ENCODE measurements around the gene ABHD8. TPM values are rescaled to one million over a fixed set of nuclear protein-coding genes. Genes with fewer than 3 reads are reported as not detected.

The ABHD8 gene
- total and polyA plus RNA-seq, 2 of the 4 experiments (the other 2 are of a cell fraction) = 3.9 to 10.2 TPM

GRCh38 chr19:17256130-17256529 is 47.1 kb downstream of the ABHD8 start:
- ATAC-seq (ENCODE audit: low read depth) (no peak), DNase-seq (no peak)
- Histone ChIP-seq H3K4me1 (ENCODE audit: control insufficient read depth, insufficient read depth, low read length) (no peaks in the 10 kb centered on the region), H2AFZ (replicated peaks; ENCODE audit: low read length, poor library complexity) (no peak overlapping the region), H4K20me1 (ENCODE audit: insufficient read depth, low read length) (0 out of 2 replicates have a peak, but pooled peaks cover 4% of the 10 kb centered on the region), H3K18ac (ENCODE audit: low read depth, low read length) (no peak overlapping the region), H4K5ac (ENCODE audit: low read depth, low read length) (no peak overlapping the region), H3K56ac (ENCODE audit: extremely low read depth, insufficient read depth, low read length) (no peak overlapping the region), H3K79me1 (ENCODE audit: low read depth in 1 of 2, low read length in 2 of 2) (no peaks in the 10 kb centered on the region; a peak in 1 of 4 replicates), H3K9me1 (ENCODE audit: insufficient read depth, low read length) (peaks cover 4% of the 10 kb centered on the region), H3K9ac (ENCODE audit: low read depth, low read length) (no peak overlapping the region), H3K4ac (ENCODE audit: low read depth, low read length) (no peak overlapping the region), H3K9me3 (ENCODE audit: control insufficient read depth, insufficient read depth, low read length) (peaks cover 10% of the 10 kb centered on the region), H2BK120ac (ENCODE audit: low read depth, low read length) (no peak overlapping the region), H3K23ac (ENCODE audit: low read depth, low read length) (no peak overlapping the region), H2AK5ac (ENCODE audit: low read depth, low read length) (no peak overlapping the region), H3K4me3 (ENCODE audit: insufficient read depth, low read depth, low read length) (no peak overlapping the region), H4K8ac (ENCODE audit: low read depth in 2 of 2, low read length in 2 of 2) (no peak overlapping the region), H2AK9ac (replicated peaks; ENCODE audit: low read depth, low read length, poor library complexity) (no peak overlapping the region), H3K4me2 (ENCODE audit: low read depth, low read length) (no peak overlapping the region), H3K14ac (replicated peaks; ENCODE audit: low read depth, low read length) (no peak overlapping the region), H3K27ac (ENCODE audit: insufficient read depth, low read length) (no peak overlapping the region), H2BK5ac (ENCODE audit: low read depth, low read length, poor library complexity, severe bottlenecking) (no peak overlapping the region), H2BK15ac (ENCODE audit: low read depth, low read length) (no peak overlapping the region), H3K27me3 (ENCODE audit: control insufficient read depth, insufficient read depth, low read length) (no peaks in the 10 kb centered on the region; the same call in 1 of the 2 replicates), H2BK20ac (ENCODE audit: low read depth, low read length) (no peak overlapping the region), H4K91ac (ENCODE audit: insufficient read depth, low read depth, low read length) (no peak overlapping the region), H3K36me3 (ENCODE audit: control insufficient read depth, insufficient read depth, low read length) (no peaks in the 10 kb centered on the region)
- ChIA-PET CTCF (interaction anchor here (0.5 kb wide), 1 partner anchor 106 kb away, joined by 5 read pairs; no protein-coding TSS in a partner anchor), POLR2A (ENCODE audit: unreplicated experiment) (no interaction called here)
- intact Hi-C loops (cut with micrococcal nuclease) (no loop called here), in situ Hi-C loops (cut with MboI; ENCODE audit: low sequenced_read_pairs) (no loop called here), dilution Hi-C loops (cut with HindIII; ENCODE audit: low sequenced_read_pairs, unreplicated experiment) (no loop called here)
- WGBS, 2 experiments (ENCODE audit: extremely low coverage in 2 of 2, insufficient read length in 1 of 2) = 69% methylated on average over 3 of the region's 3 CpGs; no CpG with 5 or more reads in 1 of the 2 experiments
- TF ChIP-seq FOS (IDR thresholded peaks at IDR 0.05; ENCODE audit: low read depth, low read length) = no peak
- no peak for TF ChIP-seq CEBPB (IDR thresholded peaks at IDR 0.05; ENCODE audit: low read depth, low read length)
- TF ChIP-seq MXI1 (IDR thresholded peaks at IDR 0.05; ENCODE audit: borderline replicate concordance, low read depth, low read length) = no peak
- TF ChIP-seq CHD1 (IDR thresholded peaks at IDR 0.05; ENCODE audit: low read depth, low read length) = no peak
- no peak for TF ChIP-seq SMC3 (IDR thresholded peaks at IDR 0.05; ENCODE audit: low read depth, low read length)
- TF ChIP-seq, protein P1, sequence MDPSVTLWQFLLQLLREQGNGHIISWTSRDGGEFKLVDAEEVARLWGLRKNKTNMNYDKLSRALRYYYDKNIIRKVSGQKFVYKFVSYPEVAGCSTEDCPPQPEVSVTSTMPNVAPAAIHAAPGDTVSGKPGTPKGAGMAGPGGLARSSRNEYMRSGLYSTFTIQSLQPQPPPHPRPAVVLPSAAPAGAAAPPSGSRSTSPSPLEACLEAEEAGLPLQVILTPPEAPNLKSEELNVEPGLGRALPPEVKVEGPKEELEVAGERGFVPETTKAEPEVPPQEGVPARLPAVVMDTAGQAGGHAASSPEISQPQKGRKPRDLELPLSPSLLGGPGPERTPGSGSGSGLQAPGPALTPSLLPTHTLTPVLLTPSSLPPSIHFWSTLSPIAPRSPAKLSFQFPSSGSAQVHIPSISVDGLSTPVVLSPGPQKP (IDR thresholded peaks at IDR 0.05; ENCODE audit: borderline replicate concordance, low read depth, low read length) = no peak
- no peak for TF ChIP-seq MAFK (IDR thresholded peaks at IDR 0.05; ENCODE audit: low read depth, low read length)
- TF ChIP-seq RCOR1 (IDR thresholded peaks at IDR 0.05; ENCODE audit: insufficient replicate concordance, low read length) = no peak
- TF ChIP-seq RAD21 (IDR thresholded peaks at IDR 0.05; ENCODE audit: low read length) = no peak
- TF ChIP-seq POLR2A (IDR thresholded peaks at IDR 0.05; ENCODE audit: low read depth, low read length) = no peak
- TF ChIP-seq, protein P2, sequence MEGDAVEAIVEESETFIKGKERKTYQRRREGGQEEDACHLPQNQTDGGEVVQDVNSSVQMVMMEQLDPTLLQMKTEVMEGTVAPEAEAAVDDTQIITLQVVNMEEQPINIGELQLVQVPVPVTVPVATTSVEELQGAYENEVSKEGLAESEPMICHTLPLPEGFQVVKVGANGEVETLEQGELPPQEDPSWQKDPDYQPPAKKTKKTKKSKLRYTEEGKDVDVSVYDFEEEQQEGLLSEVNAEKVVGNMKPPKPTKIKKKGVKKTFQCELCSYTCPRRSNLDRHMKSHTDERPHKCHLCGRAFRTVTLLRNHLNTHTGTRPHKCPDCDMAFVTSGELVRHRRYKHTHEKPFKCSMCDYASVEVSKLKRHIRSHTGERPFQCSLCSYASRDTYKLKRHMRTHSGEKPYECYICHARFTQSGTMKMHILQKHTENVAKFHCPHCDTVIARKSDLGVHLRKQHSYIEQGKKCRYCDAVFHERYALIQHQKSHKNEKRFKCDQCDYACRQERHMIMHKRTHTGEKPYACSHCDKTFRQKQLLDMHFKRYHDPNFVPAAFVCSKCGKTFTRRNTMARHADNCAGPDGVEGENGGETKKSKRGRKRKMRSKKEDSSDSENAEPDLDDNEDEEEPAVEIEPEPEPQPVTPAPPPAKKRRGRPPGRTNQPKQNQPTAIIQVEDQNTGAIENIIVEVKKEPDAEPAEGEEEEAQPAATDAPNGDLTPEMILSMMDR (conservative IDR thresholded peaks at IDR 0.05; ENCODE audit: low read depth, low read length) = no peak
- no peak for TF ChIP-seq USF2 (IDR thresholded peaks at IDR 0.05; ENCODE audit: low read depth, low read length)
- no peak for TF ChIP-seq RFX5 (IDR thresholded peaks at IDR 0.05; ENCODE audit: low read depth, low read length)
- no peak for TF ChIP-seq NFE2L2 (IDR thresholded peaks at IDR 0.05; ENCODE audit: low read depth, low read length)
- no peak for TF ChIP-seq BHLHE40 (IDR thresholded peaks at IDR 0.05; ENCODE audit: low read depth, low read length)
- BruUV-seq (replicated peaks) = no TSS peak

All from IMR-90 (cell line).